GM18520 (cell line): ENCODE measurements around the gene SYS1.

Source experiments
- ATAC-seq: cut with Tn5 transposase; IDR thresholded peaks from one replicate; pipeline ENCODE4 v1.9.1; 2021; ENCODE audit not compliant: unreplicated experiment

Gene SYS1

DNA sequence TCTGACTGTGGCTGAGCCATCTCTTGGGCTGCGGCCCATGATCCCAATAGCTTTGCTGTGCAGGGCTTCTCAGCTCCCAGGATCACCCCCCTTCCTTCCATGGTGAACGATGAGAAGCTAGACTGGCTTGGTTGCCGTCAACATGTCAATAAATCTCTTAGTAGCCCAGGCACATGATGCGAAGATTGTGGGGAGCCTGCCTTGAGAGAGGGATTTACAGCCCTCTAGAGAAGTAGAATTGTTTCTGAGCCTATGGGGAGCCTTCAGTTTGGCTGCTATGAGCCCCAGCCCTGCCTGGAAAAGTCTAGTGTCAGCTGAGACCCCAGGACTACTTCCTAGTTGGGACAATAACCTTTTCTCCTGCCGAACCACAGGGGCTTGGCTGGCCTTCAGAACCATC lies 49.7 kb downstream of the SYS1 start:
- ATAC-seq, result no peak

DNA sequence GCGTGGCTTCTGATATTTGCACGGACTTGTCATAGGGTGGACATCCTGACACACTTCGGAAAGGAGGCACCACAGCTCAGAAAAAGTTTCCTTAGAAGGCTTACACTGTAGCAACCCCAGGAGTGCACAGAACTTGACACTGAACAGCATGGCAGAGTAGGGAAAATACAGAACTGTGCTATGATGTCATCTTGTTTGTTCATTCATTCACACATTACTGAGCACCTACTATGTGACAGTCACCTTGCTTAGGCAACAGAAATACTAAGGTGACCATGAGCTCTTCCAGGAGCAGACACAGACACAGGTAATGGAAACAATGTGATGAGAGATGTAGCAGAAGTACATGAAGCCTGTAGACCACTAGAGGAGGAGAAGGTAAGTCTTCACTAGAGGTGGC lies 50.5 kb downstream of the SYS1 start:
- ATAC-seq, result no peak

DNA sequence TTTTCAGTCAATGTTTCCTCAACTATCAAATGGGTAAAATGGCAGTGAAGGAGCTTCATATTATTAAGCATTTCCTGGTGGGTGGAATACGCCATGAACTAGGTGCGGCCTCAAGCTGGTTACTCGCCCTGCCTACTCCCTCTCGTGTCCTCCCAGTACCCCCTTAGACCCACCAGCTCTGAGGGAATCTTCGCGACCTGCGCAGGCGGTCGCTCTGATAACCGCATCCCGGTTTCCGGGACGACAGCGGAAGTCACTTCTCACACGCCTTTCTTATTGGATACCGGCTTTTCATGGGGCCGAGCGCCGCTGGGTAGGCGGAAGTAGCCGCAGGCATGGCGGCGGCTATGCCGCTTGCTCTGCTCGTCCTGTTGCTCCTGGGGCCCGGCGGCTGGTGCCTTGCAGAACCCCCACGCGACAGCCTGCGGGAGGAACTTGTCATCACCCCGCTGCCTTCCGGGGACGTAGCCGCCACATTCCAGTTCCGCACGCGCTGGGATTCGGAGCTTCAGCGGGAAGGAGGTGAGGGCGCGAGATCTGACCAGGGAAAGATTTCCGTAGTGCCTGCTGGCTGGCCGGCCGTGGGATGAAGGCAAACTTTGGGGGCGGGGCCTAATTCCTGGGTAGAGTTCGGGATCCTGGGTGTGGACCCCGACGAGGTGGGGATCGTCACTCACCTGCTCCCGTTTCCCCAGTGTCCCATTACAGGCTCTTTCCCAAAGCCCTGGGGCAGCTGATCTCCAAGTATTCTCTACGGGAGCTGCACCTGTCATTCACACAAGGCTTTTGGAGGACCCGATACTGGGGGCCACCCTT lies 53.1 kb downstream of the SYS1 start, which contains the start of gene PIGT:
PIGT (plus strand) TSS at position 320 of the 816 bp plus-strand sequence; CDS start at position 336, 16 bp downstream.
- peak; percentile 27 for ATAC-seq

DNA sequence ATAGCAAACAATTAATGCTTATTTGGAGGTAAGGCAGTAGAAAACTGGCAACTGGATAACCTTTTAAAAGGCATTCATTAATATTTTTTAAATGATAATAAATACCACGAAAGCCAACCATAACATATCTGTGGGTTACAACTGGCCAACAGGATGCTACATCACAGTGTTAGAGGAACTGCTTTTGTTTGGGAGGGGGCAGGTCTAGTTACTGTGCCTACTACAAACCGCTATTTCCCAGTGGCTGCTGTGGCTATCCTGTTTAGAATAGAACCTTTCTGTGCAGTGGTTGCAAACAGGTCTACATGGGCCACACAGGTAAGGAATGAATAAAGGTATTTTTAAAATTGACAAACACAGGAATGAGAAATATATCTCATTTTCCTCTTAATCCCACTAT lies 54.0 kb downstream of the SYS1 start:
- ATAC-seq, result no peak
